Keratinocyte (primary cell): Measurements from ENCODE around the gene CPT1B. TPM values are rescaled to one million over a fixed set of nuclear protein-coding genes. Genes with fewer than 3 reads are reported as not detected.

Experiments
- DNase-seq: peaks from one replicate; pipeline ENCODE4 v3.0.0-alpha.2; 2011; ENCODE audit warnings: low read depth, missing footprints, low spot score
- FAIRE-seq: peaks from 2 replicates; lab custom pipeline; 2011; peaks lifted over from hg19 to GRCh38; lab: Jason Lieb, UNC
- H2AFZ ChIP-seq: 2 replicates; pipeline ENCODE4 v1.6.0; 2012; ENCODE audit warnings: low read length, control low read depth, inconsistent platforms; ENCODE audit not compliant: control insufficient read depth
- H3K27ac ChIP-seq: 2 replicates; pipeline ENCODE4 v1.5.1; 2011; ENCODE audit warnings: low read length; ENCODE audit not compliant: control insufficient read depth, insufficient read depth
- H3K27me3 ChIP-seq: 3 replicates; pipeline ENCODE4 v1.6.0; 2011; ENCODE audit warnings: low read length; ENCODE audit not compliant: control insufficient read depth, insufficient read depth; ENCODE audit errors: extremely low read depth
- H3K36me3 ChIP-seq, 2 experiments: 2 replicates in 1 of 2; 3 replicates in 1 of 2; pipeline ENCODE4 v1.5.1; 2011; ENCODE audit warnings: low read length in 2 of 2, mild to moderate bottlenecking in 1 of 2; ENCODE audit not compliant: control insufficient read depth in 2 of 2, insufficient read depth in 2 of 2; ENCODE audit errors: extremely low read depth in 1 of 2
- H3K4me1 ChIP-seq: 3 replicates; pipeline ENCODE4 v1.5.1; 2011; ENCODE audit warnings: low read length; ENCODE audit not compliant: control insufficient read depth, insufficient read depth; ENCODE audit errors: extremely low read depth
- H3K4me2 ChIP-seq: 3 replicates; pipeline ENCODE4 v1.6.0; 2011; ENCODE audit warnings: low read depth, low read length; ENCODE audit not compliant: control insufficient read depth, insufficient read depth; ENCODE audit errors: extremely low read depth
- H3K4me3 ChIP-seq, 3 experiments: fragments of 200-600 bp in 1 of 3; sonication (generic) in 1 of 3; 2 replicates in 2 of 3; 3 replicates in 1 of 3; pipeline ENCODE4 v1.5.1; 2011 to 2016; ENCODE audit warnings: low read length in 3 of 3, mild to moderate bottlenecking in 3 of 3, control low read depth in 2 of 3, inconsistent platforms in 1 of 3, low read depth in 1 of 3, mixed read lengths in 1 of 3, mixed run types in 1 of 3, moderate library complexity in 1 of 3; ENCODE audit not compliant: control insufficient read depth in 2 of 3, insufficient read depth in 2 of 3; ENCODE audit errors: extremely low read depth in 1 of 3
- H3K79me2 ChIP-seq: 2 replicates; pipeline ENCODE4 v1.6.0; 2012; ENCODE audit warnings: low read length; ENCODE audit not compliant: control insufficient read depth, insufficient read depth
- H3K9ac ChIP-seq: 3 replicates; pipeline ENCODE4 v1.6.0; 2011; ENCODE audit warnings: low read length; ENCODE audit not compliant: control insufficient read depth, insufficient read depth; ENCODE audit errors: extremely low read depth
- H3K9me1 ChIP-seq: 3 replicates; pipeline ENCODE4 v1.6.0; 2011; ENCODE audit warnings: low read length; ENCODE audit not compliant: control insufficient read depth, insufficient read depth; ENCODE audit errors: extremely low read depth
- H3K9me3 ChIP-seq: 2 replicates; pipeline ENCODE4 v1.5.1; 2012; ENCODE audit warnings: low read depth, low read length; ENCODE audit not compliant: control insufficient read depth
- H4K20me1 ChIP-seq: 3 replicates; pipeline ENCODE4 v1.6.0; 2011; ENCODE audit warnings: low read length; ENCODE audit not compliant: control insufficient read depth, insufficient read depth; ENCODE audit errors: extremely low read depth
- CTCF ChIP-seq, 3 experiments: IDR thresholded peaks in 1 of 3; conservative IDR thresholded peaks in 1 of 3; optimal IDR thresholded peaks in 1 of 3; 2 replicates in 2 of 3; 3 replicates in 1 of 3; pipeline versions ENCODE3 to v1.5.1; 2011; ENCODE audit warnings: low read length in 3 of 3, mild to moderate bottlenecking in 3 of 3, moderate library complexity in 2 of 3, control low read depth in 1 of 3, inconsistent platforms in 1 of 3; ENCODE audit not compliant: insufficient read depth in 2 of 3; ENCODE audit errors: extremely low read depth in 1 of 3
- EZH2 ChIP-seq: IDR thresholded peaks from one replicate; pipeline ENCODE4 v1.6.1; 2012; ENCODE audit warnings: inconsistent platforms, mild to moderate bottlenecking, low read length, moderate library complexity
- dilution Hi-C: fragments of 300-500 bp; cut with MboI; formaldehyde crosslinking; loops from one replicate; pipeline ENCODE4 v1.7.0; 2020; ENCODE audit warnings: low sequenced_read_pairs; ENCODE audit not compliant: extremely low pct_ligation_motif_present
- polyA plus RNA-seq, 5 experiments: library from polyadenylated mRNA; depleted of rRNA in 3 of 5; stranded (reverse) in 3 of 5; stranded (forward) in 1 of 5; unstranded in 1 of 5; fragments of >200 nt; gene quantifications; 1 replicate in 1 of 5; 2 replicates in 3 of 5; 3 replicates in 1 of 5; pipeline versions ENCODE4 v1.2.1 to v1.2.3, GENCODE V29; 2011 to 2012; ENCODE audit warnings: missing spikeins in 2 of 5, low read depth in 1 of 5, low replicate concordance in 1 of 5

The CPT1B gene
- polyA plus RNA-seq, 1 donor (not counting 4 experiments of a cell fraction or from before 2014, with no cell fraction given) = 11.0 TPM

- Histone ChIP-seq H2AFZ (no peak overlapping the region), H3K4me3 (no peak overlapping the region), H3K36me3 (no peaks in the 10 kb centered on the region), H3K27ac (no peak overlapping the region), H3K79me2 (no peaks in the 10 kb centered on the region), H4K20me1 (no peaks in the 10 kb centered on the region), H3K27me3 (peaks cover 13% of the 10 kb centered on the region), H3K9me1 (no peaks in the 10 kb centered on the region), H3K9ac (no peak overlapping the region), H3K4me2 (no peak overlapping the region), H3K4me1 (no peaks in the 10 kb centered on the region), H3K9me3 (no peaks in the 10 kb centered on the region)
- no peak for TF ChIP-seq EZH2
- TF ChIP-seq CTCF (optimal IDR thresholded peaks at IDR 0.05 in 1 of 3, IDR thresholded peaks at IDR 0.05 in 1 of 3, conservative IDR thresholded peaks at IDR 0.05 in 1 of 3; ENCODE audit: extremely low read depth in 1 of 3, insufficient read depth in 2 of 3, low read length in 3 of 3) = no peak
- no peak for FAIRE-seq
- dilution Hi-C loops = no loop called here
- DNase-seq = no peak
These were observed 27.8 kb downstream of the CPT1B start for GRCh38 chr22:50550395-50550794.

GRCh38 chr22:50548921-50549790 lies 29.1 kb downstream of the CPT1B start:
- Histone ChIP-seq H3K27ac (no peak overlapping the region), H3K9me1 (no peaks in the 10 kb centered on the region), H3K36me3 (no peaks in the 10 kb centered on the region), H3K9me3 (no peaks in the 10 kb centered on the region), H3K9ac (no peak overlapping the region), H3K4me1 (peaks cover 11% of the 10 kb centered on the region), H3K79me2 (no peaks in the 10 kb centered on the region), H3K27me3 (peaks cover 13% of the 10 kb centered on the region), H4K20me1 (no peaks in the 10 kb centered on the region), H3K4me3 (no peak overlapping the region), H3K4me2 (no peak overlapping the region), H2AFZ (no peak overlapping the region)
- DNase-seq = no peak
- TF ChIP-seq CTCF (optimal IDR thresholded peaks at IDR 0.05 in 1 of 3, IDR thresholded peaks at IDR 0.05 in 1 of 3, conservative IDR thresholded peaks at IDR 0.05 in 1 of 3; ENCODE audit: extremely low read depth in 1 of 3, insufficient read depth in 2 of 3, low read length in 3 of 3) (no peak), EZH2 (no peak)
- dilution Hi-C loops = no loop called here
- no peak for FAIRE-seq
